ENCODE data around the gene MGAT4C. TPM values are rescaled to one million over a fixed set of nuclear protein-coding genes. Genes with fewer than 3 reads are reported as not detected.
A peak's percentile ranks its signal among the peaks of the same experiment; 100 is the strongest.

MGAT4C gene
- total RNA-seq, 1 donor from 2014 or later = 1.2 TPM

DNA sequence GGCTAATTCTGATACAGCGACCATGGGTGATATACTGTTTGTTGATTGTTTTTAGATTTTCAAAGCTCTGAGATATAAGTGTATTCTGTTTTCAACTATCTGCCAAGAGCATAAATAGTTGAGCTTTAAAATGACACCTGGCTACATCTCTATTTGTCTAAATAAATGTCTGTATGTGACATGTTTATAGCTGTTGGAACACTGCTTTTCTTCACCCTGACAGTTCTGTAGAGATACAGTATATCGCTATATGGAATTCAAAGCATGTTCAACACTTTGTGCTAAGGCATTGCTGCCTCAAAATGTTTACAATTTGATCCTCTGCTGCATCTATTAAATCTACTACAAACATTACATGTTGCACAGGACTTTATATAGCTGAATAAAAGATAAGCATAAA, 27.4 kb upstream of the MGAT4C start:
- H3K4me2 ChIP-seq (ENCODE audit: low read length) = no peak overlapping the region
- H3K9ac ChIP-seq (ENCODE audit: low read length) = no peak overlapping the region
- H3K79me2 ChIP-seq (ENCODE audit: insufficient read depth, low read length) = no peaks in the 10 kb centered on the region
- Mint-ChIP-seq H3K4me1 (ENCODE audit: low read depth, unreplicated experiment) (no peaks in the 10 kb centered on the region), H3K9me3 (ENCODE audit: unreplicated experiment) (no peaks in the 10 kb centered on the region), H3K4me3 (ENCODE audit: unreplicated experiment) (no peak overlapping the region), H3K36me3 (ENCODE audit: low read depth, unreplicated experiment) (no peaks in the 10 kb centered on the region), H3K27me3 (ENCODE audit: low read depth, unreplicated experiment) (no peaks in the 10 kb centered on the region), H3K27ac (ENCODE audit: unreplicated experiment) (no peak overlapping the region)
- H3K4me3 ChIP-seq (ENCODE audit: insufficient read depth, low read depth, low read length) = no peak overlapping the region
- TF ChIP-seq EZH2 (IDR thresholded peaks at IDR 0.05; ENCODE audit: insufficient read depth, low read length) = no peak
- TF ChIP-seq, protein P1, sequence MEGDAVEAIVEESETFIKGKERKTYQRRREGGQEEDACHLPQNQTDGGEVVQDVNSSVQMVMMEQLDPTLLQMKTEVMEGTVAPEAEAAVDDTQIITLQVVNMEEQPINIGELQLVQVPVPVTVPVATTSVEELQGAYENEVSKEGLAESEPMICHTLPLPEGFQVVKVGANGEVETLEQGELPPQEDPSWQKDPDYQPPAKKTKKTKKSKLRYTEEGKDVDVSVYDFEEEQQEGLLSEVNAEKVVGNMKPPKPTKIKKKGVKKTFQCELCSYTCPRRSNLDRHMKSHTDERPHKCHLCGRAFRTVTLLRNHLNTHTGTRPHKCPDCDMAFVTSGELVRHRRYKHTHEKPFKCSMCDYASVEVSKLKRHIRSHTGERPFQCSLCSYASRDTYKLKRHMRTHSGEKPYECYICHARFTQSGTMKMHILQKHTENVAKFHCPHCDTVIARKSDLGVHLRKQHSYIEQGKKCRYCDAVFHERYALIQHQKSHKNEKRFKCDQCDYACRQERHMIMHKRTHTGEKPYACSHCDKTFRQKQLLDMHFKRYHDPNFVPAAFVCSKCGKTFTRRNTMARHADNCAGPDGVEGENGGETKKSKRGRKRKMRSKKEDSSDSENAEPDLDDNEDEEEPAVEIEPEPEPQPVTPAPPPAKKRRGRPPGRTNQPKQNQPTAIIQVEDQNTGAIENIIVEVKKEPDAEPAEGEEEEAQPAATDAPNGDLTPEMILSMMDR (IDR thresholded peaks at IDR 0.05; ENCODE audit: insufficient read depth, low read depth, low read length) = no peak
- FAIRE-seq (no peak), DNase-seq (ENCODE audit: low read depth) (no peak)
- no peaks in the 10 kb centered on the region for H3K27me3 ChIP-seq (ENCODE audit: insufficient read depth, low read length)
- no peak overlapping the region for H2AFZ ChIP-seq (ENCODE audit: low read depth, low read length)
- no peaks in the 10 kb centered on the region for H3K9me3 ChIP-seq (ENCODE audit: insufficient read depth, low read depth, low read length)
- H3K4me1 ChIP-seq (ENCODE audit: insufficient read depth, low read length) = no peaks in the 10 kb centered on the region
- no peak overlapping the region for H3K27ac ChIP-seq (ENCODE audit: low read depth, low read length)
- H4K20me1 ChIP-seq (ENCODE audit: insufficient read depth, low read length) = no peaks in the 10 kb centered on the region
- no peaks in the 10 kb centered on the region for H3K36me3 ChIP-seq (ENCODE audit: insufficient read depth, low read length)

DNA sequence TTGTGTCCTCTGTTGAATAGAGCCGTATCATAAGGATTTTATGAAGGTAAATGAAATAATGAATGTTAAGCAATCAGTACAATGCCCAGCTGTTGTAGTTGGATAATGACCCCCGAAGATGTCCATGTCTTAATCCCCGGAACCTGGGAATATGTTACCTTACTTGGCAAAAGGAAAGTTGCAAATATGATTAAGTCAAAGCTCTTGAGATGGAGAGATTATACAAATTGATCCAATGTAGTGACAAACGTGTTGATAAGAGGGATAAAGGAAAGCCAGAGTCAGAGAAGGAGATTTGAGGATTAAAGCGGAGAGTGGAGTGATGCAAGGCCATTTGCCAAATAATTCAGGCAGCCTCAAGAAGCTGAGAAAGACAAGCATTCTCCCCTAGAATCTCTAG, 19.2 kb upstream of the MGAT4C start:
- no peak overlapping the region for H3K9ac ChIP-seq (ENCODE audit: low read length)
- H3K36me3 Mint-ChIP-seq (ENCODE audit: low read depth, unreplicated experiment) = no peaks in the 10 kb centered on the region
- no peak overlapping the region for H3K4me3 Mint-ChIP-seq (ENCODE audit: unreplicated experiment)
- no peak for FAIRE-seq
- H3K79me2 ChIP-seq (ENCODE audit: insufficient read depth, low read length) = no peaks in the 10 kb centered on the region
- no peak overlapping the region for H3K27ac ChIP-seq (ENCODE audit: low read depth, low read length)
- no peaks in the 10 kb centered on the region for H3K4me1 Mint-ChIP-seq (ENCODE audit: low read depth, unreplicated experiment)
- no peak for DNase-seq (ENCODE audit: low read depth)
- no peak overlapping the region for H2AFZ ChIP-seq (ENCODE audit: low read depth, low read length)
- no peak overlapping the region for H3K4me2 ChIP-seq (ENCODE audit: low read length)
- no peak for TF ChIP-seq EZH2 (IDR thresholded peaks at IDR 0.05; ENCODE audit: insufficient read depth, low read length)
- TF ChIP-seq, protein P1 (IDR thresholded peaks at IDR 0.05; ENCODE audit: insufficient read depth, low read depth, low read length) = no peak
- H3K4me3 ChIP-seq (ENCODE audit: insufficient read depth, low read depth, low read length) = no peak overlapping the region
- H3K36me3 ChIP-seq (ENCODE audit: insufficient read depth, low read length) = no peaks in the 10 kb centered on the region
- no peaks in the 10 kb centered on the region for H3K27me3 ChIP-seq (ENCODE audit: insufficient read depth, low read length)
- H3K27ac Mint-ChIP-seq (ENCODE audit: unreplicated experiment) = no peak overlapping the region
- no peaks in the 10 kb centered on the region for H3K27me3 Mint-ChIP-seq (ENCODE audit: low read depth, unreplicated experiment)
- no peaks in the 10 kb centered on the region for H3K4me1 ChIP-seq (ENCODE audit: insufficient read depth, low read length)
- no peaks in the 10 kb centered on the region for H4K20me1 ChIP-seq (ENCODE audit: insufficient read depth, low read length)
- H3K9me3 ChIP-seq (ENCODE audit: insufficient read depth, low read depth, low read length) = no peaks in the 10 kb centered on the region
- no peaks in the 10 kb centered on the region for H3K9me3 Mint-ChIP-seq (ENCODE audit: unreplicated experiment)

DNA sequence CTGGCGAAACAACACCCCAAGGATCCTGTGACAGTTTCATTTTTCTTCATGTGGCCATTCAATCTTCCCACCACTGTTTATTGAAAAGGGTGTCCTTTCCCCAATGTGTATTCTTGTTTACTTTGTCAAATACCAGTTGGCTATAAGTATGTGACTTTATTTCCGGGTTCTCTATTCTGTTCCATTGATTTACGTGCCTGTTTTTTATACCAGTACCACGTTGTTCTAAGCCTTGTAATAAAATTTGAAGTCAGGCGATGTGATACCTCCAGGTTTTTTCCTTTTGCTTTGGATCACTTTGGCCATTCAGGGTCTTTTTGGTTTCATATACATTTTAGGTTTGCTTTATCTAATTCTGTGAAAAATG, 9.1 kb upstream of the MGAT4C start:
- Histone ChIP-seq H3K4me2 (ENCODE audit: low read length) (peak overlapping the region; percentile 76), H2AFZ (ENCODE audit: low read depth, low read length) (peak overlapping the region; percentile 78), H3K4me1 (ENCODE audit: insufficient read depth, low read length) (no peaks in the 10 kb centered on the region), H3K27me3 (ENCODE audit: insufficient read depth, low read length) (no peaks in the 10 kb centered on the region), H3K27ac (ENCODE audit: low read depth, low read length) (no peak overlapping the region), H3K79me2 (ENCODE audit: insufficient read depth, low read length) (no peaks in the 10 kb centered on the region), H4K20me1 (ENCODE audit: insufficient read depth, low read length) (no peaks in the 10 kb centered on the region), H3K9ac (ENCODE audit: low read length) (no peak overlapping the region), H3K36me3 (ENCODE audit: insufficient read depth, low read length) (no peaks in the 10 kb centered on the region), H3K9me3 (ENCODE audit: insufficient read depth, low read depth, low read length) (no peaks in the 10 kb centered on the region), H3K4me3 (ENCODE audit: insufficient read depth, low read depth, low read length) (no peak overlapping the region)
- Mint-ChIP-seq H3K4me3 (ENCODE audit: unreplicated experiment) (no peak overlapping the region), H3K27me3 (ENCODE audit: low read depth, unreplicated experiment) (no peaks in the 10 kb centered on the region), H3K4me1 (ENCODE audit: low read depth, unreplicated experiment) (no peaks in the 10 kb centered on the region), H3K36me3 (ENCODE audit: low read depth, unreplicated experiment) (no peaks in the 10 kb centered on the region), H3K27ac (ENCODE audit: unreplicated experiment) (no peak overlapping the region), H3K9me3 (ENCODE audit: unreplicated experiment) (no peaks in the 10 kb centered on the region)
- TF ChIP-seq EZH2 (IDR thresholded peaks at IDR 0.05; ENCODE audit: insufficient read depth, low read length) = no peak
- TF ChIP-seq, protein P1 (IDR thresholded peaks at IDR 0.05; ENCODE audit: insufficient read depth, low read depth, low read length) = no peak
- DNase-seq (ENCODE audit: low read depth) = no peak
- no peak for FAIRE-seq

All from astrocyte (in vitro differentiated cells and primary cell).